ENCODE results near the gene SLC1A7.
A peak's percentile ranks its signal among the peaks of the same experiment; 100 is the strongest.

SLC1A7 gene

GRCh38 chr1:53182111-53182593 is 39.7 kb upstream of the SLC1A7 start:
- Histone ChIP-seq H3K4me2 (no peak overlapping the region; a peak in 1 of 22 replicates), H3K4me1 (0 out of 20 replicates have a peak, but pooled peaks cover 0 to 4% (median 0%) of the 10 kb centered on the region in 10 experiments), H3K4me3 (no peak overlapping the region), H3K36me3 (no peaks in the 10 kb centered on the region), H3K9ac (no peak overlapping the region), H3K27me3 (peaks cover 0 to 5% (median 0%) of the 10 kb centered on the region in 11 experiments; a peak in 3 of 22 replicates), H3K27ac (no peak overlapping the region), H3K9me3 (replicated peaks in 1 of 11) (0 out of 22 replicates have a peak, but pooled peaks cover 0 to 5% (median 0%) of the 10 kb centered on the region in 11 experiments), H4K20me1 (no peaks in the 10 kb centered on the region)
- no peak for TF ChIP-seq Cebpa-rat (IDR thresholded peaks at IDR 0.05)

GRCh38 chr1:53180951-53181350 is 38.5 kb upstream of the SLC1A7 start:
- Histone ChIP-seq H4K20me1 (no peaks in the 10 kb centered on the region), H3K27ac (no peak overlapping the region), H3K4me3 (no peak overlapping the region), H3K36me3 (no peaks in the 10 kb centered on the region), H3K4me2 (no peak overlapping the region), H3K4me1 (0 out of 20 replicates have a peak, but pooled peaks cover 0 to 4% (median 0%) of the 10 kb centered on the region in 10 experiments), H3K9me3 (replicated peaks in 1 of 11) (0 out of 22 replicates have a peak, but pooled peaks cover 0 to 5% (median 0%) of the 10 kb centered on the region in 11 experiments), H3K27me3 (no peaks in the 10 kb centered on the region), H3K9ac (no peak overlapping the region)
- no peak for TF ChIP-seq Cebpa-rat (IDR thresholded peaks at IDR 0.05)

GRCh38 chr1:53180226-53180625 is 37.8 kb upstream of the SLC1A7 start:
- 0 out of 22 replicates have a peak, but pooled peaks cover 0 to 1% (median 0%) of the 10 kb centered on the region in 11 experiments for H3K9me3 ChIP-seq (replicated peaks in 1 of 11)
- no peak for TF ChIP-seq Cebpa-rat (IDR thresholded peaks at IDR 0.05)

GRCh38 chr1:53176452-53177208 is 34.2 kb upstream of the SLC1A7 start:
- Histone ChIP-seq H3K4me2 (no peak overlapping the region), H3K27ac (no peak overlapping the region)

More at GRCh38 chr1:53180226-53180625, 37.8 kb upstream of the SLC1A7 start:
- no peaks in the 10 kb centered on the region for H4K20me1 ChIP-seq
- H3K27ac ChIP-seq, result no peak overlapping the region
- no peaks in the 10 kb centered on the region for H3K4me1 ChIP-seq
- H3K27me3 ChIP-seq, result no peaks in the 10 kb centered on the region
- no peak overlapping the region for H3K4me2 ChIP-seq
- no peak overlapping the region for H3K9ac ChIP-seq
- no peaks in the 10 kb centered on the region for H3K36me3 ChIP-seq
- H3K4me3 ChIP-seq, result no peak overlapping the region

GRCh38 chr1:53174971-53175913 is 32.8 kb upstream of the SLC1A7 start:
- no peak overlapping the region for H3K4me2 ChIP-seq
- no peaks in the 10 kb centered on the region for H3K27me3 ChIP-seq
- H4K20me1 ChIP-seq, result no peaks in the 10 kb centered on the region
- peaks cover 0 to 6% (median 4%) of the 10 kb centered on the region in 10 experiments; a peak in 7 of 20 replicates for H3K4me1 ChIP-seq
- no peak for TF ChIP-seq Cebpa-rat (IDR thresholded peaks at IDR 0.05)
- H3K27ac ChIP-seq, result no peak overlapping the region
- H3K36me3 ChIP-seq, result no peaks in the 10 kb centered on the region
- no peak overlapping the region for H3K4me3 ChIP-seq
- no peak overlapping the region for H3K9ac ChIP-seq
- H3K9me3 ChIP-seq (replicated peaks in 1 of 11), result no peaks in the 10 kb centered on the region

More at GRCh38 chr1:53176452-53177208, 34.2 kb upstream of the SLC1A7 start:
- no peaks in the 10 kb centered on the region for H3K27me3 ChIP-seq
- peaks cover 0 to 6% (median 4%) of the 10 kb centered on the region in 10 experiments; a peak in 7 of 20 replicates for H3K4me1 ChIP-seq
- H4K20me1 ChIP-seq, result no peaks in the 10 kb centered on the region
- no peaks in the 10 kb centered on the region for H3K36me3 ChIP-seq
- H3K9me3 ChIP-seq (replicated peaks in 1 of 11), result no peaks in the 10 kb centered on the region
- H3K9ac ChIP-seq, result no peak overlapping the region; a peak in 1 of 22 replicates
- H3K4me3 ChIP-seq, result no peak overlapping the region
- no peak for TF ChIP-seq Cebpa-rat (IDR thresholded peaks at IDR 0.05)

GRCh38 chr1:53172426-53173128 is 30.1 kb upstream of the SLC1A7 start:
- H4K20me1 ChIP-seq, result no peaks in the 10 kb centered on the region
- H3K9ac ChIP-seq, result no peak overlapping the region
- peak overlapping the region in 3 of 11 experiments; percentile 12 to 55 (median 32); a peak in 5 of 22 replicates for H3K4me2 ChIP-seq

GRCh38 chr1:53166912-53167311 is 24.5 kb upstream of the SLC1A7 start:
- Histone ChIP-seq H3K27me3 (no peaks in the 10 kb centered on the region), H4K20me1 (no peaks in the 10 kb centered on the region), H3K4me1 (peaks cover 0 to 5% (median 0%) of the 10 kb centered on the region in 10 experiments; a peak in 1 of 20 replicates), H3K9ac (no peak overlapping the region), H3K4me3 (no peak overlapping the region), H3K27ac (no peak overlapping the region), H3K9me3 (replicated peaks in 1 of 11) (no peaks in the 10 kb centered on the region), H3K36me3 (no peaks in the 10 kb centered on the region), H3K4me2 (no peak overlapping the region)
- TF ChIP-seq Cebpa-rat (IDR thresholded peaks at IDR 0.05), result no peak

More at GRCh38 chr1:53172426-53173128, 30.1 kb upstream of the SLC1A7 start:
- TF ChIP-seq Cebpa-rat (IDR thresholded peaks at IDR 0.05), result no peak
- Histone ChIP-seq H3K9me3 (replicated peaks in 1 of 11) (no peaks in the 10 kb centered on the region), H3K4me3 (no peak overlapping the region), H3K27me3 (no peaks in the 10 kb centered on the region), H3K4me1 (peaks cover 0 to 6% (median 4%) of the 10 kb centered on the region in 10 experiments; a peak in 7 of 20 replicates), H3K36me3 (no peaks in the 10 kb centered on the region), H3K27ac (no peak overlapping the region)

- no peaks in the 10 kb centered on the region for H3K36me3 ChIP-seq
- no peak overlapping the region for H3K4me2 ChIP-seq
- H3K9me3 ChIP-seq (replicated peaks in 1 of 11), result no peaks in the 10 kb centered on the region
- H3K27me3 ChIP-seq, result no peaks in the 10 kb centered on the region
- no peak overlapping the region for H3K9ac ChIP-seq
- no peak for TF ChIP-seq Cebpa-rat (IDR thresholded peaks at IDR 0.05)
- no peak overlapping the region for H3K4me3 ChIP-seq
- H4K20me1 ChIP-seq, result no peaks in the 10 kb centered on the region
- H3K27ac ChIP-seq, result no peak overlapping the region
- peaks cover 0 to 5% (median 0%) of the 10 kb centered on the region in 10 experiments; a peak in 1 of 20 replicates for H3K4me1 ChIP-seq
Observed at GRCh38 chr1:53166366-53166765, 23.9 kb upstream of the SLC1A7 start.
